COR-L47 (cell line): ENCODE measurements around the gene OTC.

Experiments
- DNase-seq: peaks from one replicate; lab custom pipeline; 2025; lab: John Stamatoyannopoulos, UW

Gene OTC

DNA sequence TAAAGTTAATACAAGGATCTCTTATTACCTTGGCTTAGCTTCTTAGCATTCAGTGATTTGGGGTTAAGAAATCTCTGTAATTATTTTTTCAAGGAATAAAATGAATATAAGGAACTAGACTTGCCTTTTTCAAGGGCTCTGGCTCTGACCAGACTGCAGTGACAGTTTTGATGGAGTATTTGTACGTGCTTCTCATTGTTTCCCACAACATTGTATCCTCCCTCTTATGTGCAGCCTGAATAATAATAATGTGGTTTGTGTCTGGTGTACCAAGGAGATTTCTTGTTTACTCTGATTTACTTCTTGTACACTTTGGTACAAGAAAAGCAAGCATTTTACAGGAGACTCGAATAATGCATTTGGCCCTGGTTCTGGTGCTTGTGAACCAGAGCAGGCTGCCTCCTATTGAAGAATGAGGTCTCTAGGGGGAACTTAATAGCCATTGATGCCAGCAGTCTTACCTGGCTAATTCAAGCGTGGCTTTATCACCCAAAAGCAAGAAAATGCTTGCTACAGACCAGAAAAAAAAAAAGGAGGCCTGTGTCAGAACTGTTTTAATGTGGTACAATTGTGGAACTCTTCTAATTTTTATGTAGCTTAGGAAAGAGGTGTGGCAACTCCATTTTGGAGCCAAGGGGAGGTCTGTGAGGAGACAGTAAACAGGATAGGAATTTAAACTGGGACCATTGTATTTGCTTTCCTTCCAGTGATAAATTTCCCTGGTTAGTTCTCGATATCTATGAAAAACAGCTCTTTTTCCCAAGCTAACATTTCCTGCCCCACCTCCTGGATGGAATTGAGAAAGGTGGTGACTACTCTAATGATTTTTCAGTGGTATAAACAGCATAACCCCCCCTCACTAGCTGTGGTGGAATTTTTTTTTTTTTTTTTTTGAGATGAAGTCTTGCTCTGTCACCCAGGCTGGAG, 5.6 kb downstream of the OTC start:
- DNase-seq: no peak

DNA sequence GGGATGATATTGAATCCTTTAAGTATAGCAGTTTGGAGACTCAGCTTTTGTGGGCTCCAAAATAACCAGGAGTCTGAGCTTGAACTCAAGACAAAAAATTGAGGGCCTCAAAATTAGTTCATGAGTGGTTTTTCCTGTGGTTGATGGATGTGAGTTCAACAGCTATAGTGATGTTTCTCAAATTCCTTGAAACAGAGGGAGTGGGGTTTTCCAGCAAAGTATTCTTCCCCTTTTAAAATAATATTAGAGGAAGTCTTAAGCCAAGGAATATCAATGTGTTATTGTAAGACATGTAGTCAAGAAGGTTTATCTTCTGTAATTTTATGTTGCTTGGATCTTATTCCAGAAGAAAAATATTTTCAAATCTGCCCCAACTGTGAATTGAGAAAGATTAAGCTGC, 10.6 kb downstream of the OTC start:
- DNase-seq: no peak

DNA sequence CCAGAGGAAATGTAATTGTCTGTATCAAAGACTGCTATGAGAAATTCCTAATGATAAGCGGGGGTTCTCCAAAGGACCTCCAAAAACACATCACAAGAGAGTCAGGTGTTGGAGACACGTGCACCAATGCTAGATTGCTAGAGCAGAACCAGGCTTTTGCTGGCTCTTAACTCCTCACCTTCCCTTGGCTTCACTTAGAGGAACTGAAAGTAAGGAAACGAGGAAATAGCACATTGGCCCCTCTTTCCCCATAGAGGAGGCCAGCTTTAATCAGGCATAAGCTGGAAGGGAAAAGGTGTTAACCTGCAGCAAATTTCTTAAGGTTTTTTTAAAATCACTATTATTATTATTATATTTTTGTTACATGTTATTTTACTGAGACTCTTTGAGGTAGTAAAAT, 13.6 kb downstream of the OTC start:
- DNase-seq: no peak

DNA sequence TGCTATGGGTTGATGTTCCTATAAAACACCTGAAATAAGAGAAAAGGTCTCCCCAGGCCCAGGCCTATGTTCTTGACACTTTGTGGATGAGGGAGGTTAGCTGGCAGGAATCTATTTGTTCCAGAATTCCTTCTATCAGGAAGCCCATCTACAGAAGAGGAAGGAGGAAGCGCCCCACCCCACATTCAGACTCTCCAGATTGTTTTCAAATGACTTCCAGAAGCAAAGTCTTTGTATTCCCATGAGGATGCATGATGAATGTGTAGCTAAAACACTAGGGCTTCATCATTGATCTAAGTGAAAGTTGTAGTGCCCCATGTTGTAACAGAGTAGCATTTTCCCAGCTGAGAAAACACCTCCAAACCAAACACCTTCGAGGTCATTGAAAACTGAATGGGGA, 16.4 kb downstream of the OTC start:
- no peak for DNase-seq

DNA sequence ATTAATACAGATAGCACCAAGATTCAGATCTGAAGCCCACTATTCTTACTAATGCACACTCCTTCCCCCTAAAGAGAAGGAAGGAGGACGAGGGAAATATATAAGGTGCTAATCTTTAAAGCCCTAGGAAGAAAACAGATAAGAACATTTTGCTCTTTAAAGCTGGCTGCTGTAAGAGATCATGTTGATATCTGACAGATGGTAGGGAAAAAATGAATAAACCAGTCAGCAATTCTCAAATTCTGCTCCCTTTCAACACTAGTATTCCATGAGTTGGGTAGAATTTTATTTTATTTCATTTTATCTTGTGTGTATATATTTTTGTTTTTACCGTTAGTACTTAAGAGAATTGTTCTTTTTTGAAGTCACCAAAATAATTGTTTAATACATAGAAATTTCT, 19.2 kb downstream of the OTC start:
- no peak for DNase-seq

DNA sequence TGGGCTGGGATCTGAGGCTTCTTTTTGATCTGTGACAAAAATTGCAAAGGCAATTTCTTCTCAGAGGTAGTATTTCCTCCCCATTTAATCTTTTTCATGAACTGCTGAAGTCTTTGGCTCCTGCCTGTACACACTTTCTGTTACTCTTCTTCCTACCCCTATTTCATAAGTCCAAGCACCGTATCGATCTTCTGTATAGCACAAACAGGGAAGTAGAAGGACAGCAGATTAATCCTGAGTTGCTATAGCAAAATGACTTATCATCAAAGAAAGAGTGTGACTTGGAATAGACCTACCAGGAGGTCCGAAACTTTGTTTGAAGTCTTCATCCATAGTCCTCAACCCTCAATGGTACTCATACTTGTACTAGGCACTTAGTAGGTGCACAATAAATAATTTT, 22.0 kb downstream of the OTC start:
- no peak for DNase-seq

DNA sequence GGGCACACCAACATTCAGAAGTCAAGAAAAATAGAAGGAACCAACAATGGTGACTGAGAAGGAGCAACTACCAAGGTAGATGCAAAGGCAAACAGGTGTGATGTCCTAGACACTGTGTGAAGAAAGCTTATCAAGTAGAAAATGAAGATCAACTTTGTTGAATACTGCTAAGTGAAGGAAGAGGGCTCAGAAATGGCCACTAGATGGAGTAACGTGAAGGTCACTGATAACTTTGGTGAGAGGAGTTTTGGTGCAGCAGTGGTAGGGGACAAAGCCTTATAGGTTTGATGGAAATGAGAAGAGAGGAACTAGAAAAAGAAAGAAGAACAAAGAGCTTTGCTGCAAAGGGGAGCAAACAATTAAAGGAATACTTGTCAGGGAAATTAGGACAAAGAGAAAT, 23.5 kb downstream of the OTC start:
- no peak for DNase-seq

DNA sequence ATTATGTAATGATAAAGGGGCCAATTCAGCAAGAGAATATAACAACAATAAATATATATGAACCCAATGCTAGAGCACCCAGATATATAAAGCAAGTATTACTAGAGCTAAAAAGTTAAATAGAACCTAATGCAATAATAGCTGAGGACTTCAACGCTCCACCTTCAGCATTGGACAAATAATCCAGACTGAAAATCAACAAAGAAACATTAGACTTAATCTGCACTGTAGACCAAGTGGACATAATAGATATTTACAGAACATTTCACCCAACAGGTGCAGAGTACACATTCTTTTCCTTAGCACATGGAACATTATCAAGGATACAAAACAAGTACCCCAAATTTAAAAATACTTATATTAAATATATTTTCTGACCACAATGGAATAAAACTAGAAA, 24.3 kb downstream of the OTC start:
- DNase-seq: no peak

DNA sequence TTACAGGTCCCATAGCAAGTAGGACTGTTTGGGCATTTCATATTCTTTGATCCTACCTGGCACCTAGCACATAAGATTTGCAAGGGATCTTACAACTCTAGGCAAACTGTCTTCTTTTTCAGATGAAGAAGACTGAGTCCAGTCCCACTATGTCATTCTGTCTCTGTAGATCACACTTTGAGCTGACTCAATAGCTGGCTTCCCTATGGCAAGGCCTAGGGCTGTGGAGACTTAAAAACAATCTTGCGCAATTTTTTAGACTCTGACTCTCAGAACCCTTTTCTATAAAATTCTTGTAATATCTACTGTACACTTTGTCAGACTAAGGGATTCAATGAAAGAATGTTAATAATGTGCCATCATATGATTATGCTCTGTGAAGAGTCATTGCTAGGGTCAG, 26.7 kb downstream of the OTC start:
- DNase-seq: no peak

DNA sequence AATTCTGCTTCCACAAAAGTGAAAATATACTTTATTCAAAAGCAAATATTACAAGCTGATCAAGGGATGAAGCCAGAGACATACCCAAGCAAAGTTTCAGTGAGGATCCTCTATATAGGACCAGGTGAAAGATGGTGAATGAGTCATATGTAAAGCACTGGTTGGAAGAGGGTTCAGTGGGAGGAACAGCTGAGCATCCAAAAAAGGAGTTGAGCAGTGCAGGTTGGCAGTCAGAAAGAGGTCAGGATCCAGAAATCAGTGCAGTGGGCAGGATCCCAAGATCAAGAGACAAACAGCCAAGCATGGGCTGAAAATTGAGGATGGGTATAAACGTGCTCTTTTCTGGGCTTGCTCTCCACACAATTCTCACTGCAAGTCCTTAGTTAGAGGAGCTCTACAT, 30.3 kb downstream of the OTC start:
- DNase-seq: no peak

DNA sequence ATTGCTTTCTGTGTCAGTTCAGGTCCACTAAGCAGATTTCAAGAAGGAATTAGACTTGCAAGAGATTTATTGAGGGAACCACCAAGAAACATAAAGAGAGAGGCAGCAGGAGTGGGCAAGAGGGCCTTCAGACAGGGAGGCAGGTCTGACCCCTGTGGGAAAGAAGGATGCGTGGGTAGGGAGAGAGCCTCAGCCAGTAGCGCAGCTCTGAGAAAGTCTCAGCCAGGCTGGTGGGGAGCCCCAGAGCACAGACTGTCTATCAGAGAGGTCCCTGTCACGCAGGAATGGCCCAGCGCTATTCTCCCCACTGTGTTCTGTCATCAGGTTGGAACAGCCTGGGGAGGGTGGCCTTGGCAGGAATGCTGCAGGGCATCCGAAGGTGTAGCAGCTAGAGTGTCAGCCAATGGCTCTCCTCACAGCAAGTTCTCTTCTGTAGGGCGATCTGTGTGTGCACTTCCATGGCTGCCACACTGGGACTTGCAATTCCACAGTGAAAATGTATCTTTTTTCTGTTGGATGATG, 48.0 kb downstream of the OTC start:
- no peak for DNase-seq

DNA sequence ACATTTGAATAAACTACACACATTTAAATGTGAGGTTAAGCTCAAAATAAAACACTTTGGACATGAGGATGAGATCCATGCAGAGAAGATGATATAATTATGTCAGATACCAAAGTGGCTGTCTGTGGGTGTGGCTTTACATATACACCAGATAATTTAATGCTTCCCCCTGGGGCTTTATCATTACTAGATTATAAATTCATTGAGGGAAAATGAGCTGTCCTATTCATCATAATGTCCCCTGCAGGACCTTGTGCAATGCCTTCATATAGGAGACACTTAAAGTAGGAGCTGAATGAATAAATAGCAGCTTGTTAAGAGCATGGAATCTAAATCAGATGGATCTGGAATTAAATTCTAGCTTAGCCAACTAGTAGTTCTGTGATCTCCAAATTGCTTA, 49.7 kb downstream of the OTC start:
- DNase-seq: no peak

DNA sequence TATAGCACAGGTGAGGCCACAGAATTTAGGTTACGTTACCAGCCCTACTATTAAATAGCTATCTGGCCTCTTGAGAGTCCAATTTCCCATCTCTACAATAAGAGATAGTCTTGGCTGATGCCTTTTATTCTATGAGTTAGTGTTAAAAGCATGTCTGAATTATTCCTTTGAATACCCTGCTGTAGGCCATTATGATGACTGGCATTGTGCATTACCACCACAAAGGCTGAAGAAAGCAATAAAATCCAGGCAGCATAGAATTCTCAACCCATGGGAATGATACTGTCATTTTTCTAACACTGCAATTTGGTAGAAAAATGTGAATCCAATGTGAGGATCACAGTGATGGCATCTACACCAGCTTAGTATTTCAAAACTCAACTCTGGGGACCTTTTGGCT, 51.4 kb downstream of the OTC start:
- no peak for DNase-seq

DNA sequence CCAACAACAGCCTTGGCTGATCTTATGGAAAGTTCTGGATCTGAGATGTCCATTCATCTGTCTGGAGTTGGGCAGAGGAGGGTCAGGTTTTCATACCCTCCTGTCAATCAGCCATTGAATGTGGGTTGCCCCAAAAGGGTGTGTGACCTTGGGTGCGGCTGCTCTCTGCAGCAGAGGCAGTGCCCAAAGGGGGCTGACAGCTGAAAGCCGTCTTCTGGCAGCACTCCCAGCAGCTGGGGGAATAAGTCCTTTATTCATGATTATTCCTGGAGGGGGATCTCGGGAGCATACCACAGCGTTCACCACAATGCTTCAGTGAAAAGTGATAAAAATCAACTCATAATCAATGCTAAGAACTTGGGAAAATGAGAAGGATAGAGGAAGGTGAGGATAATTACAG, 54.7 kb downstream of the OTC start:
- DNase-seq: no peak

DNA sequence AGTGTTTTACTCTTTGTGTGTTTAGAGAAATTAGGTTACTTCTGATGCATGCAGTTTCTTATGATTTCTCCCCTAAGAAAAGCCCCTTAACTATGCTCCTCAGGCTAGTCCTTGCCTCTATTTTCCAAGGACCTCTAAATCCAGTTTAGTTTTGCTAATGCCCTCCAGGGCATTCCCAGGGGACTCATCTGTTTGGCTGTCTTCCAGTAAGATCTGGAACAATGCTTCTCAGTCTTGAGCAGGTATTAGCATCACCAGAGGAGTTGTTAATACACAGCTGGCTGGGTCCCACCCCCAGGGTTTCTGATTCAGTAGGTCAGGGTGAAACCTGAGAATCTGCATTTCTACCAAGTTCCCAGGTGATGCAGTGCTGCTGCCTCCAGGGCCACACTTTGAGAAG, 56.9 kb downstream of the OTC start:
- DNase-seq: no peak

DNA sequence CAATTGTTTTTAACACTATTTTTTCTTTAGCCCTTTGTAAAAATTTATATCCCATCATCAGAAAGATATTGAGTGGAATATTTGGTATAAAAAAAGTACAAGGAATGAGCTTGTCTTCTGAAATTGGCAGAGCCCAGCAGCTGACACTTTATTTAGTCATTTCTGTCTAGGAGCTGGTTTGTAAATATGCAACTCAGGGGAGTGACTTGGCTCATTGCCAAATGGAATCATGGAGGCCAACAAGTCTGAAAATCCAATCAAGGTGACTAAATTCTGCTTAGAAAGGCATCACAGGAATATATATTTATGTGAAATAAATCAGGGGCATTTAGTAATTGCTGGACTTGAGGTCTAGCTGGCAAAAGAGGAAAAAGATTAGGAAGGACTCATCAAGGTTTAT, 74.4 kb downstream of the OTC start:
- peak; percentile 19 for DNase-seq

DNA sequence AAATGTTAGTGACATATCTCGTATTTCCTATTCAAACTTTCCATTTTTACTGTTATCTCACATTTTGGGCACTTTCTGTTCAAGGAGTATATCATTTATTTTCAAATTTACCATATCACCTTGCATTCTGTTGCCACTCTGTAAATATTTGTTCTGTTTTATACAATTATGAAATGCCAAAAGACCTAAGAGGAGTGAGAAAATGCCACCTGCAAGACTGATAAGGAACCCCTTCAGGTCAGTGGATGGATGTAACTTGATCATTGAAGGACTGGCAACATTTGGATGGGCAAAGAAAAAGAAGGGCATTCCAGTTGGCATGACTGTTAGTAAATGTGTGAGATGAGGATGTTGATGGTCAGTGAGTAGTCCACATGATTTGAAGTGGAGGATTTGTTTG, 79.1 kb downstream of the OTC start:
- DNase-seq: no peak

DNA sequence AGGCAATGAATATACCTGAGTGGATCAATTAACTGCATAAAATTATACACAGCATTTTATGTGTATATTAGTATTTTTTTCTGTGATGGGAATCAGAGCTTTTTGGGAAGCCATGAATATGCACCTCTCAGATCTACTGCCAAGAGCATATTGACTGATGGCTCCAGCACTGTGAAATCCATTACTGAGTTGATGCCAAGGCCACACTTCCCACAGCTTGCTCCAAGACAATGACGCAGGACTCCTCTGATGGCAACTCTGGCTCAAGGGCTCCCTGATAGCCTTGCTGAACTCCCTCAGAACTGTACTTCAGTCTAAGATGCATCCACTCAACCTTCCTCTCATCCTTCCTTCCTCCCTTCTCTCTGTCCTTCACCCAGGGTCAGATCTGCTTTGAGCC, 82.7 kb downstream of the OTC start:
- no peak for DNase-seq

DNA sequence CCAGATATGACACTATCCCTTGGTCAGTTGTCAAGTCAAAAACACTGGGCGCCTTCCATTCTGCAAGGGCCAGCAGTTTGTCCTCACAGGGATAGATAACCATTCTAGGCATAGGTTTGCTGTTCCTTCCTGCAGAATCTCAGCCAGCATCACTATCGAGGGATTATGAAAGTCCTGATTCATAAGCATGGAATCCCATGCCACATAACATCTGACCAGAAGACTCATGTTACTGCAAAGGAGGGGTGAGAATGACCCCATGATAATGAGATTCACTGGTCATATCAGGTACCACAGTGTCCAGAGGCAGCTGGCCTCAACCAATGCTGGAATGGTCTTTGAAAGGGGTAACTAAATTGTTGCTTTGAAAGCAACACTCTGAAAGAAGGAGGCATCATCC, 84.7 kb downstream of the OTC start:
- DNase-seq: no peak

DNA sequence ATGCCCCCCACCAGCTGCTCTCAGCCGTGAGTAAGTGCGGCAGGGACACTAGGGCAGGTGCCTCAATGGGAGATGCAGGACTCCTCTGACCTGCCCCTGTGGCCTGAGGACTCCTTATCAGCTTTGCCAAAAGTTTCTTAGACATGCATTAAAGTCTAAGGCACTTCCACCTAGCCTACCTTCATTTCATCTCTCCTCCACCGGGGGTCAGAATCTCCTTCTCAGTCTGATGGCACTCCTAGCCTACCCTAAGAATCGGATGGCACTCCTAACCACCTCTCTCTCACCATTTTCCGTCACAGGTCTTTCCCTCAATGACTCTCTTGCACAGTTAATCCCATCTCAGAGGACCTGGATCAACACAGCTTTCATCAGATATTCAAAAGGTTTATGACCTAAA, 85.9 kb downstream of the OTC start:
- DNase-seq: no peak

DNA sequence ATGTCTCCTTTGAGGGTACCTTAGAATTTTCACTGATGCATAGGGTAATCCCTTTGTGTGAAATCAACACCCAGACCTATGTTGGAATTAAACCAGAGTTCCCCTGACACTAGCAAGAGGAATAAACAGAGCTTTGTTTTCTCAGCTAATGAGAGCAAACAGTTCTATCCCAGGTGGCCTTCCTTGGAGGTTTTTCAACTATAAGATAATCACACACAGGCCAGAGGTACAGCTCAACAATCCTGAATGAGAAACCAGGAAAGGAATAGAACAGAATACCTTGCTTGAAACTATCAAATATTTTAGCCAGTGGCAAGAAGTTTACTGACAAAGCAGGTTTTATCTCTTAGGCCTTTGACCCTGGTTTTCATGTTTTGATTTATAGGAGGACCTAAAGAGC, 100.2 kb downstream of the OTC start:
- peak; percentile 38 for DNase-seq

DNA sequence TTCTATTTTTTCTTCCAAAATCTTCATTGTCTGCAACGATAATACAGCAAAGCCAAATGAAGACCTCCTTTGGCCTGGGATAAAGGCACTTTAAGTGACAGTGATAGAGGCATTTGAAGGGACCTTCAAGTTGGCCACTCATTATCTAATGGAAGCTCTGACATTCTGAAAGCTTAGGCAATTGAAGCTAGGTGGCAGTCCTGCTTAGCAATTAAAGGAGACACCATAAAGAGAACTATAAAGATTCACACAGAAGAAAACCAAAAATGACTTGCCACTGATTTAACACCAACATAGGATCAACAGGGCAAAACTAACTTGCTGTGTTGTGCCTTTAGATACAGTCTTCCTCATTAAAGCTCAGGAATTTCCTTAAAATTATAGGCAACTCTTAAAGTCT, 105.7 kb downstream of the OTC start:
- no peak for DNase-seq

DNA sequence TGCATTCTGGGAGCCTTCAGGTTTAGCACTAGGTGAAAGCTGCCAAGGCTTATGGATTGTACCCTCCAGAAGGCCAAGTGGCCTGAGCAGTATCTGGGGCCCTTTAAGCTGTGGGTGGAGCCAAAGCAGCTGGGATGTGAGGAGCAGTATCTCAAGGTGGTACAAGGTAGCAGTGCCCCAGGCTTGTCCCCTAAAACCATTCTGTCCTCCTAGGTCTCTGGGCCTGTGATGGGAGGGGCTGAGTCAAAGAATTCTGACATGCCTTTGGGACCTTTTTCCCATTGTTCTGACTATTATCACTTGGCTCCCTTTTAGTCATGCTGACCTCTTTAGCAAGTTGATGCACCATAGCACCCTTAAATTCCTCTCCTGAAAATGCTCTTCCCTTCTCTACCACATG, 109.9 kb downstream of the OTC start:
- no peak for DNase-seq

DNA sequence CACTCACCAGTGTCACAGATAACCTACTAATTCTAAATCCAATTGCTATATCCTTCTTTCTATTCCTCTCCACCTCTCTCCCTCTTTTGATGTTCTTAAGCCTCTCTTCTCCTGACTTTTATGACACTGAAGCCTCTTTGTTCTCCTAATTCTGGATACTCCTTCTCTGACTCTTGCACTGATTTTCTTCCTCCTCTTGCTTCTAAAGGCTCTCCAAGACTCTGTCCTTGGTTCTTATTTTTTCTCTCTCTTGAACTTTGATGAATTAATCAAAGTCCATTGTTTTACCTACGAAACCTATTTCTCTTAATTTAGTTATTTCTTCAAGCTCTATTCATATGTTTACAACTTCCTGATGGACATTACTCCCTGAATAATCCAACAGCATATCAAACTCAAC, 113.3 kb downstream of the OTC start:
- DNase-seq: no peak
